Hepatocyte (in vitro differentiated cells): ENCODE data around the gene PLOD1. TPM values are rescaled to one million over a fixed set of nuclear protein-coding genes. Genes with fewer than 3 reads are reported as not detected.

ENCODE experiments used
- DNase-seq: peaks from one replicate; pipeline ENCODE4 v3.0.0-alpha.2; 2016; ENCODE audit warnings: low spot score
- H2AFZ ChIP-seq: fragments of 200-600 bp; sonication (generic); 2 replicates; pipeline ENCODE4 v1.6.0; 2016; ENCODE audit warnings: antibody characterized with exemption, mild to moderate bottlenecking
- H3K27ac ChIP-seq: fragments of 200-600 bp; sonication (generic); 2 replicates; pipeline ENCODE4 v1.5.1; 2016; ENCODE audit warnings: mild to moderate bottlenecking
- H3K27me3 ChIP-seq: fragments of 200-600 bp; sonication (generic); 2 replicates; pipeline ENCODE4 v1.6.1; 2016
- H3K36me3 ChIP-seq: fragments of 200-600 bp; sonication (generic); replicated peaks from 2 replicates; pipeline ENCODE4 v1.5.1; 2016; ENCODE audit warnings: low read depth; ENCODE audit not compliant: insufficient read depth
- H3K4me1 ChIP-seq: fragments of 200-600 bp; sonication (generic); 2 replicates; pipeline ENCODE4 v1.5.1; 2016; ENCODE audit warnings: mild to moderate bottlenecking, moderate library complexity; ENCODE audit not compliant: insufficient read depth
- H3K4me2 ChIP-seq: fragments of 200-600 bp; sonication (generic); 2 replicates; pipeline ENCODE4 v1.6.0; 2016
- H3K4me3 ChIP-seq: fragments of 200-600 bp; sonication (generic); 2 replicates; pipeline ENCODE4 v1.5.1; 2016; ENCODE audit warnings: mild to moderate bottlenecking
- H3K79me2 ChIP-seq: fragments of 200-600 bp; sonication (generic); 2 replicates; pipeline ENCODE4 v1.6.0; 2017; ENCODE audit warnings: mild to moderate bottlenecking
- H3K9me2 ChIP-seq: fragments of 200-600 bp; sonication (generic); replicated peaks from 2 replicates; pipeline ENCODE4 v1.6.0; 2017; ENCODE audit warnings: mild to moderate bottlenecking; ENCODE audit not compliant: insufficient read depth
- H3K9me3 ChIP-seq: fragments of 200-600 bp; sonication (generic); 2 replicates; pipeline ENCODE4 v1.5.1; 2016; ENCODE audit warnings: low read depth, mild to moderate bottlenecking
- H4K20me1 ChIP-seq: fragments of 200-600 bp; sonication (generic); 2 replicates; pipeline ENCODE4 v1.6.0; 2016; ENCODE audit warnings: mild to moderate bottlenecking; ENCODE audit not compliant: insufficient read depth, poor library complexity, severe bottlenecking
- CTCF ChIP-seq: fragments of 200-600 bp; sonication (generic); IDR thresholded peaks from 2 replicates; pipeline ENCODE4 v1.5.1; 2016; ENCODE audit warnings: antibody characterized with exemption, mild to moderate bottlenecking; ENCODE audit not compliant: poor library complexity
- EZH2 ChIP-seq: fragments of 200-600 bp; sonication (generic); IDR thresholded peaks from 2 replicates; pipeline ENCODE4 v1.6.1; 2016; ENCODE audit warnings: antibody characterized with exemption, mild to moderate bottlenecking, borderline replicate concordance
- EZH2phosphoT487 ChIP-seq: fragments of 200-600 bp; sonication (generic); IDR thresholded peaks from one replicate; pipeline ENCODE4 v1.6.1; 2018; ENCODE audit warnings: antibody characterized with exemption, mild to moderate bottlenecking, low read depth, moderate library complexity; ENCODE audit not compliant: unreplicated experiment, severe bottlenecking
- WGBS: methylation state at CpG from one replicate; pipeline ENCODE4 v1.1.6; 2016; ENCODE audit warnings: low lambda C conversion rate; ENCODE audit errors: missing lambda C conversion rate; 5-methylcytosine and 5-hydroxymethylcytosine counted together
- polyA plus RNA-seq: library from polyadenylated mRNA; unstranded; fragments of >200 nt; fragmentation: Nextera tagmentation; extraction: Ambion mirVana; gene quantifications from 2 replicates; pipeline ENCODE4 v1.2.1, GENCODE V29; 2016
- total RNA-seq: library from RNA; depleted of rRNA; stranded (reverse); fragments of >200 nt; gene quantifications from 2 replicates; pipeline ENCODE4 v1.2.3, GENCODE V29; 2014

The PLOD1 gene
- total and polyA plus RNA-seq, 2 experiments from 2014 or later, result 184 to 200 TPM

GRCh38 chr1:11982010-11982392 lies 47.5 kb downstream of the PLOD1 start:
- peak overlapping the region; percentile 81 for H3K27ac ChIP-seq
- H2AFZ ChIP-seq, result no peak overlapping the region
- no peaks in the 10 kb centered on the region for H3K9me2 ChIP-seq
- no peaks in the 10 kb centered on the region for H3K27me3 ChIP-seq
- no peak overlapping the region for H3K4me3 ChIP-seq
- H3K4me2 ChIP-seq, result peak overlapping the region; percentile 90
- H3K4me1 ChIP-seq, result peaks cover 37% of the 10 kb centered on the region
- peaks cover 53% of the 10 kb centered on the region for H3K79me2 ChIP-seq
- no peak for TF ChIP-seq CTCF
- no peak for TF ChIP-seq EZH2
- TF ChIP-seq EZH2phosphoT487, result no peak
- H3K36me3 ChIP-seq, result no peaks in the 10 kb centered on the region
- H4K20me1 ChIP-seq, result no peaks in the 10 kb centered on the region
- H3K9me3 ChIP-seq, result no peaks in the 10 kb centered on the region
- no peak for DNase-seq
- 84% methylated on average over 3 of the region's 3 CpGs for WGBS

GRCh38 chr1:11984121-11984520 lies 49.6 kb downstream of the PLOD1 start:
- no peaks in the 10 kb centered on the region for H4K20me1 ChIP-seq
- no peaks in the 10 kb centered on the region for H3K9me3 ChIP-seq
- no peaks in the 10 kb centered on the region for H3K36me3 ChIP-seq
- TF ChIP-seq EZH2 (no peak), EZH2phosphoT487 (no peak), CTCF (no peak)
- WGBS, result 62% methylated on average over 5 of the region's 5 CpGs
- no peaks in the 10 kb centered on the region for H3K9me2 ChIP-seq
- peaks cover 33% of the 10 kb centered on the region for H3K4me1 ChIP-seq
- H3K79me2 ChIP-seq, result peaks cover 67% of the 10 kb centered on the region
- H3K4me2 ChIP-seq, result peak overlapping the region; percentile 61
- H3K27me3 ChIP-seq, result no peaks in the 10 kb centered on the region
- peak overlapping the region; percentile 81 for H3K27ac ChIP-seq
- peak; percentile 61 for DNase-seq
- H2AFZ ChIP-seq, result no peak overlapping the region
- H3K4me3 ChIP-seq, result no peak overlapping the region

GRCh38 chr1:11984576-11984975 lies 50.1 kb downstream of the PLOD1 start:
- H3K36me3 ChIP-seq, result no peaks in the 10 kb centered on the region
- H2AFZ ChIP-seq, result no peak overlapping the region
- DNase-seq, result peak; percentile 65
- H3K4me3 ChIP-seq, result no peak overlapping the region
- TF ChIP-seq EZH2phosphoT487, result no peak
- no peak for TF ChIP-seq CTCF
- no peak for TF ChIP-seq EZH2
- H3K9me2 ChIP-seq, result no peaks in the 10 kb centered on the region
- 64% methylated on average over 6 of the region's 6 CpGs for WGBS
- H4K20me1 ChIP-seq, result no peaks in the 10 kb centered on the region
- no peaks in the 10 kb centered on the region for H3K27me3 ChIP-seq
- H3K4me2 ChIP-seq, result peak overlapping the region; percentile 61
- peaks cover 71% of the 10 kb centered on the region for H3K79me2 ChIP-seq
- H3K4me1 ChIP-seq, result peaks cover 28% of the 10 kb centered on the region
- H3K9me3 ChIP-seq, result no peaks in the 10 kb centered on the region
- H3K27ac ChIP-seq, result peak overlapping the region; percentile 81

GRCh38 chr1:11985171-11985570 lies 50.7 kb downstream of the PLOD1 start:
- H3K9me2 ChIP-seq, result no peaks in the 10 kb centered on the region
- H2AFZ ChIP-seq, result no peak overlapping the region
- no peak overlapping the region for H3K4me3 ChIP-seq
- WGBS, result 96% methylated on average over 2 of the region's 3 CpGs
- H3K79me2 ChIP-seq, result peaks cover 75% of the 10 kb centered on the region
- TF ChIP-seq CTCF (no peak), EZH2phosphoT487 (no peak), EZH2 (no peak)
- no peaks in the 10 kb centered on the region for H4K20me1 ChIP-seq
- no peak for DNase-seq
- no peaks in the 10 kb centered on the region for H3K36me3 ChIP-seq
- no peaks in the 10 kb centered on the region for H3K9me3 ChIP-seq
- peaks cover 28% of the 10 kb centered on the region for H3K4me1 ChIP-seq
- peak overlapping the region; percentile 61 for H3K4me2 ChIP-seq
- H3K27me3 ChIP-seq, result no peaks in the 10 kb centered on the region
- peak overlapping the region; percentile 81 for H3K27ac ChIP-seq
